AG10803 (cell line): ENCODE data around the gene SNX6.
A peak's percentile ranks its signal among the peaks of the same experiment; 100 is the strongest.
"Not testable (repeated sequence)": the region's sequence is repeated elsewhere in the genome, so short reads cannot be mapped to it uniquely, and the experiment has no call there.

Source experiments
- DNase-seq: peaks from one replicate; pipeline ENCODE4 v3.0.0; 2010; ENCODE audit warnings: low read depth
- H3K4me3 ChIP-seq: 2 replicates; pipeline ENCODE4 v1.5.1; 2011; ENCODE audit warnings: mild to moderate bottlenecking, low read length, control low read depth
- CTCF ChIP-seq: conservative IDR thresholded peaks from 2 replicates; pipeline ENCODE4 v1.5.1; 2011; ENCODE audit warnings: mild to moderate bottlenecking, low read length, control low read depth, inconsistent platforms

The SNX6 gene

GRCh38 chr14:34569750-34570149 is 60.2 kb downstream of the SNX6 start:
- TF ChIP-seq CTCF = no peak
- no peak overlapping the region for H3K4me3 ChIP-seq
- peak; percentile 44 for DNase-seq

- DNase-seq = no peak
- TF ChIP-seq CTCF = no peak
- H3K4me3 ChIP-seq = no peak overlapping the region
Observed at GRCh38 chr14:34568803-34569202, 61.1 kb downstream of the SNX6 start.

GRCh38 chr14:34562776-34563150 is 67.2 kb downstream of the SNX6 start:
- no peak for TF ChIP-seq CTCF
- no peak overlapping the region for H3K4me3 ChIP-seq
- no peak for DNase-seq

- not testable (repeated sequence) for H3K4me3 ChIP-seq, DNase-seq
Observed at GRCh38 chr14:34562037-34562775, 67.7 kb downstream of the SNX6 start.

- DNase-seq, H3K4me3 ChIP-seq: not testable (repeated sequence)
Observed at GRCh38 chr14:34556498-34556829, 73.5 kb downstream of the SNX6 start.

- not testable (repeated sequence) for DNase-seq, H3K4me3 ChIP-seq
Observed at GRCh38 chr14:34555583-34556497, 74.1 kb downstream of the SNX6 start.

- TF ChIP-seq CTCF = no peak
- peak overlapping the region; percentile 10; the same call in 1 of the 2 replicates for H3K4me3 ChIP-seq
- peak; percentile 22 for DNase-seq
Observed at GRCh38 chr14:34554540-34555250, 75.3 kb downstream of the SNX6 start.

- not testable (repeated sequence) for H3K4me3 ChIP-seq, DNase-seq
Observed at GRCh38 chr14:34549276-34549966, 80.5 kb downstream of the SNX6 start.
